MM.1S (cell line): ENCODE measurements around the gene CDK5R2.

Experiments used
- DNase-seq: peaks from one replicate; pipeline ENCODE4 v3.0.0-alpha.2; 2015
- H2AFZ ChIP-seq: fragments of 300-600 bp; sonication (generic); 2 replicates; pipeline ENCODE4 v1.6.0; 2016; ENCODE audit warnings: antibody characterized with exemption, low read length
- H3F3A ChIP-seq: fragments of 300-600 bp; sonication (generic); 2 replicates; pipeline ENCODE4 v1.6.1; 2016; ENCODE audit warnings: mild to moderate bottlenecking, antibody characterized with exemption, low read length, moderate library complexity, mixed read lengths; ENCODE audit not compliant: insufficient read depth
- H3K27ac ChIP-seq: fragments of 300-600 bp; sonication (generic); 2 replicates; pipeline ENCODE4 v1.5.1; 2016; ENCODE audit warnings: mild to moderate bottlenecking, low read length
- H3K27me3 ChIP-seq: fragments of 300-600 bp; sonication (generic); replicated peaks from 2 replicates; pipeline ENCODE4 v1.6.0; 2016; ENCODE audit warnings: low read length; ENCODE audit not compliant: insufficient read depth
- H3K36me3 ChIP-seq: fragments of 300-600 bp; sonication (generic); replicated peaks from 2 replicates; pipeline ENCODE4 v1.6.1; 2016; ENCODE audit warnings: mild to moderate bottlenecking, low read length, mixed read lengths; ENCODE audit not compliant: insufficient read depth
- H3K4me1 ChIP-seq: fragments of 300-600 bp; sonication (generic); 2 replicates; pipeline ENCODE4 v1.6.1; 2016; ENCODE audit warnings: low read length, mixed read lengths
- H3K4me2 ChIP-seq: fragments of 300-600 bp; sonication (generic); 2 replicates; pipeline ENCODE4 v1.6.0; 2016; ENCODE audit warnings: low read depth, low read length
- H3K4me3 ChIP-seq: fragments of 300-600 bp; sonication (generic); 2 replicates; pipeline ENCODE4 v1.5.1; 2016; ENCODE audit warnings: low read length, mixed read lengths
- H3K79me2 ChIP-seq: fragments of 300-600 bp; sonication (generic); 2 replicates; pipeline ENCODE4 v1.6.1; 2016; ENCODE audit warnings: mixed run types, low read length, mixed read lengths
- H3K9ac ChIP-seq: fragments of 300-600 bp; sonication (generic); 2 replicates; pipeline ENCODE4 v1.6.1; 2016; ENCODE audit warnings: low read length, mixed read lengths
- H3K9me2 ChIP-seq: fragments of 300-600 bp; sonication (generic); replicated peaks from 2 replicates; pipeline ENCODE4 v1.6.1; 2016; ENCODE audit warnings: mild to moderate bottlenecking, low read length, mixed read lengths; ENCODE audit not compliant: insufficient read depth
- H3K9me3 ChIP-seq: fragments of 300-600 bp; sonication (generic); replicated peaks from 2 replicates; pipeline ENCODE4 v1.6.1; 2016; ENCODE audit warnings: mild to moderate bottlenecking, low read length, mixed read lengths; ENCODE audit not compliant: insufficient read depth
- H4K20me1 ChIP-seq: fragments of 300-600 bp; sonication (generic); 2 replicates; pipeline ENCODE4 v1.6.1; 2016; ENCODE audit warnings: mild to moderate bottlenecking, low read length, moderate library complexity, mixed read lengths; ENCODE audit not compliant: insufficient read depth
- EZH2 ChIP-seq: fragments of 300-600 bp; sonication (generic); optimal IDR thresholded peaks from 2 replicates; pipeline ENCODE3; 2017; ENCODE audit warnings: low read depth, mild to moderate bottlenecking, antibody characterized with exemption, low read length, mixed read lengths
- EZH2phosphoT487 ChIP-seq: fragments of 300-600 bp; sonication (generic); IDR thresholded peaks from 2 replicates; pipeline ENCODE4 v1.6.1; 2018; ENCODE audit warnings: antibody characterized with exemption, low read length
- TF ChIP-seq, protein P1 (sequence below): fragments of 300-600 bp; sonication (generic); IDR thresholded peaks from 2 replicates; pipeline ENCODE4 v1.5.1; 2016; ENCODE audit warnings: antibody characterized with exemption, low read length, mixed read lengths

CDK5R2 gene

DNA sequence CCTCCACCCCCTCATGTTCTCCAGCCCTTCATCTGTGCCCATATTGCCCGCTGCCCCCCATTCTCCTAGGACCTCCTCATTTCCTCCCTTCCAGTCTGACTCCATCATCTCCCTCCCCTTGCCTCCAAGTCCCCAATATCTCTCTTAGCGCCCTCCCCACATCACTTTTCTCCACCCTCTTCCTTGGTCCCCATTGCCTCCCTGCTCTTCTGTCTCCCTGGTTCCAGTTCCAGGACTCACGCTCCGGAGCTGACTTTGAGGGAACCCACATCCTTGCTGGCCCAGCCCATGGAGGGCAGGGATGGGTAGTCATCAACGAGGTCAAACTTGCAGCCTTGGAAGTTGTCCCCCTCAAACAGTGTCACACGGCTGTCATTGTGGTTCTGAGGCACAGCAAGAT lies 31.1 kb downstream of the CDK5R2 start:
- no peaks in the 10 kb centered on the region for H4K20me1 ChIP-seq
- no peak overlapping the region for H3K4me2 ChIP-seq
- no peak overlapping the region for H2AFZ ChIP-seq
- H3K9me2 ChIP-seq, result no peaks in the 10 kb centered on the region
- TF ChIP-seq EZH2 (no peak), EZH2phosphoT487 (no peak)
- TF ChIP-seq, protein P1, sequence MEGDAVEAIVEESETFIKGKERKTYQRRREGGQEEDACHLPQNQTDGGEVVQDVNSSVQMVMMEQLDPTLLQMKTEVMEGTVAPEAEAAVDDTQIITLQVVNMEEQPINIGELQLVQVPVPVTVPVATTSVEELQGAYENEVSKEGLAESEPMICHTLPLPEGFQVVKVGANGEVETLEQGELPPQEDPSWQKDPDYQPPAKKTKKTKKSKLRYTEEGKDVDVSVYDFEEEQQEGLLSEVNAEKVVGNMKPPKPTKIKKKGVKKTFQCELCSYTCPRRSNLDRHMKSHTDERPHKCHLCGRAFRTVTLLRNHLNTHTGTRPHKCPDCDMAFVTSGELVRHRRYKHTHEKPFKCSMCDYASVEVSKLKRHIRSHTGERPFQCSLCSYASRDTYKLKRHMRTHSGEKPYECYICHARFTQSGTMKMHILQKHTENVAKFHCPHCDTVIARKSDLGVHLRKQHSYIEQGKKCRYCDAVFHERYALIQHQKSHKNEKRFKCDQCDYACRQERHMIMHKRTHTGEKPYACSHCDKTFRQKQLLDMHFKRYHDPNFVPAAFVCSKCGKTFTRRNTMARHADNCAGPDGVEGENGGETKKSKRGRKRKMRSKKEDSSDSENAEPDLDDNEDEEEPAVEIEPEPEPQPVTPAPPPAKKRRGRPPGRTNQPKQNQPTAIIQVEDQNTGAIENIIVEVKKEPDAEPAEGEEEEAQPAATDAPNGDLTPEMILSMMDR, result no peak
- H3K9me3 ChIP-seq, result no peaks in the 10 kb centered on the region
- H3K9ac ChIP-seq, result no peak overlapping the region
- H3F3A ChIP-seq, result no peaks in the 10 kb centered on the region
- peaks cover 96% of the 10 kb centered on the region for H3K27me3 ChIP-seq
- H3K79me2 ChIP-seq, result no peaks in the 10 kb centered on the region
- DNase-seq, result no peak
- H3K4me1 ChIP-seq, result 0 out of 2 replicates have a peak, but pooled peaks cover 6% of the 10 kb centered on the region
- H3K36me3 ChIP-seq, result no peaks in the 10 kb centered on the region
- H3K27ac ChIP-seq, result no peak overlapping the region
- no peak overlapping the region for H3K4me3 ChIP-seq

DNA sequence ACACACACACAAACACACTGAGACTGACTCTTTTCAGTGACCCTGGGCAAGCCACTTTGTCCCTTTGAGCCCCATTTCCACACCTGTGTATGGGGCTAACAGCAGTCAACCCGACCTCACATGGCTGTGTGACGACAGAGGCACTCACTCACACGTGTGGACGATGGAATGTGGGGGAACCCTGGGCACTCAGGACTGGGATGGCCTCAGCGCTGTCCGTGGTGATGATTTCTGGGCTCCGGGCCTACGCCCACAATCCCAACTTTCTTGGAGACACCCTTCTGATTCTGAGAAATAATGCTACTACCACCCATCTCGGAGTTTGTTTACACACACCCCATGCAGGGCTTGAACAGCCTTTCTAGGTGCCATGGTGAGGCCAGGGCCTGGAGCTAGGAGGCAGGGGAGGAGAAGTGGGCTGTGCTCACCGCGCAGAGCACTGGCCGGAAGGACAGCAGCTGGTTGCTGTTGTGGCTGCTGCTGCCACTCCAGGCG lies 32.3 kb downstream of the CDK5R2 start:
- Histone ChIP-seq H2AFZ (no peak overlapping the region), H3K79me2 (no peaks in the 10 kb centered on the region), H3K9me3 (no peaks in the 10 kb centered on the region), H3K9ac (no peak overlapping the region), H3K27ac (no peak overlapping the region), H3K4me2 (no peak overlapping the region), H4K20me1 (no peaks in the 10 kb centered on the region), H3K9me2 (no peaks in the 10 kb centered on the region), H3K36me3 (no peaks in the 10 kb centered on the region), H3K4me3 (no peak overlapping the region), H3F3A (no peaks in the 10 kb centered on the region), H3K4me1 (0 out of 2 replicates have a peak, but pooled peaks cover 6% of the 10 kb centered on the region), H3K27me3 (peaks cover 95% of the 10 kb centered on the region)
- no peak for TF ChIP-seq EZH2phosphoT487
- no peak for TF ChIP-seq EZH2
- TF ChIP-seq, protein P1, result no peak
- no peak for DNase-seq

DNA sequence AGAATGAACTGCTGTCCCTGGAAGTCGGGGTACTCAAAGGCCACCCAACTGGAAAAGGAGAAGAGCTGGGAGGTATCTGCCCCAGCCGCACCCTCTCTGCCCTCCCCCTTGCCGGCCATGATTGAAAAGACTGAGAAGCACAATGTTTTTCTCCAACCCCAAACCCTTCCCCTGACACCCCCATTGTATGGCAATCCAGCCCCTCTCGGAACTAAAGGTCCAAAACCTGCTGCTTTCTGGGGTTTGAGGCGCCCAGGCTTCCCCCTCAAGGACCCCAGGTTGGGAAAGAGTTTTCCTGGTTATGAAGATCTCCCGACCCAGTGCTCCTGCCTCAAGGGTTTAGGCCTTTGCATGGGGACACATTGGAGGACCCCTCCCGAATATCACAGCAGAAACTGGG lies 32.7 kb downstream of the CDK5R2 start:
- Histone ChIP-seq H3K4me1 (0 out of 2 replicates have a peak, but pooled peaks cover 6% of the 10 kb centered on the region), H4K20me1 (no peaks in the 10 kb centered on the region), H3K4me3 (no peak overlapping the region), H3K79me2 (no peaks in the 10 kb centered on the region), H3K27me3 (peaks cover 95% of the 10 kb centered on the region), H3K9me2 (no peaks in the 10 kb centered on the region), H2AFZ (no peak overlapping the region), H3K4me2 (no peak overlapping the region), H3K9me3 (no peaks in the 10 kb centered on the region), H3K27ac (no peak overlapping the region), H3K36me3 (no peaks in the 10 kb centered on the region), H3F3A (no peaks in the 10 kb centered on the region), H3K9ac (no peak overlapping the region)
- DNase-seq, result no peak
- TF ChIP-seq, protein P1, result no peak
- TF ChIP-seq EZH2phosphoT487, result no peak
- no peak for TF ChIP-seq EZH2
